GM18858 (cell line): ENCODE data around the gene C3.

Experiments
- ATAC-seq: cut with Tn5 transposase; IDR thresholded peaks from one replicate; pipeline ENCODE4 v1.9.1; 2021; ENCODE audit not compliant: unreplicated experiment

Gene C3

GRCh38 chr19:6731822-6732221, 11.4 kb upstream of the C3 start:
- no peak for ATAC-seq

GRCh38 chr19:6730941-6731670, 10.7 kb upstream of the C3 start:
- no peak for ATAC-seq

- ATAC-seq, result no peak
These were observed 9.8 kb upstream of the C3 start for GRCh38 chr19:6730153-6730804.

- no peak for ATAC-seq
These were observed 9.2 kb upstream of the C3 start for GRCh38 chr19:6729573-6730152.

- ATAC-seq, result no peak
These were observed 7.9 kb upstream of the C3 start for GRCh38 chr19:6728346-6728745.

GRCh38 chr19:6725513-6726231, 5.2 kb upstream of the C3 start:
- ATAC-seq, result no peak

GRCh38 chr19:6724631-6725492, 4.4 kb upstream of the C3 start:
- ATAC-seq, result no peak

GRCh38 chr19:6723738-6724137, 3.3 kb upstream of the C3 start:
- ATAC-seq, result no peak

GRCh38 chr19:6723108-6723618, 2.7 kb upstream of the C3 start:
- ATAC-seq, result no peak

- ATAC-seq, result peak; percentile 51
These were observed 1.3 kb upstream of the C3 start for GRCh38 chr19:6721773-6722172.

- ATAC-seq, result no peak
These were observed 656 bp upstream of the C3 start for GRCh38 chr19:6721138-6721474.

- no peak for ATAC-seq
These were observed 470 bp downstream of the C3 start for GRCh38 chr19:6719992-6720368.

GRCh38 chr19:6719540-6719861, 949 bp downstream of the C3 start:
- ATAC-seq, result no peak

- ATAC-seq, result no peak
These were observed 1.5 kb downstream of the C3 start for GRCh38 chr19:6718741-6719539.

- ATAC-seq, result no peak
These were observed 2.2 kb downstream of the C3 start for GRCh38 chr19:6718111-6718740.

GRCh38 chr19:6717441-6717971, 2.9 kb downstream of the C3 start:
- no peak for ATAC-seq

GRCh38 chr19:6717036-6717435, 3.4 kb downstream of the C3 start:
- ATAC-seq, result no peak

- ATAC-seq, result no peak
These were observed 3.9 kb downstream of the C3 start for GRCh38 chr19:6716610-6716970.

- no peak for ATAC-seq
These were observed 5.5 kb downstream of the C3 start for GRCh38 chr19:6714749-6715555.
